Peyer's patch (tissue), 4 donors: ENCODE measurements around the gene PLXNA2. TPM values are rescaled to one million over a fixed set of nuclear protein-coding genes. Genes with fewer than 3 reads are reported as not detected.

ENCODE experiments used
- DNase-seq, 3 donors: peaks; one replicate each; pipeline ENCODE4 v3.0.0-alpha.2; 2017 to 2019
- H3K27ac ChIP-seq, 4 donors: fragments of 200-600 bp; sonication (generic); one replicate each; pipeline ENCODE4 v1.5.1; 2016 to 2019
- H3K27me3 ChIP-seq, 2 donors: fragments of 200-600 bp; sonication (generic); one replicate each; pipeline ENCODE4 v1.5.1; 2019
- H3K36me3 ChIP-seq, 3 donors: fragments of 200-600 bp; sonication (generic); one replicate each; pipeline ENCODE4 v1.5.1; 2016 to 2019
- H3K4me1 ChIP-seq, 4 donors: fragments of 200-600 bp; sonication (generic); one replicate each; pipeline ENCODE4 v1.5.1; 2016 to 2019
- H3K4me3 ChIP-seq, 4 donors: fragments of 200-600 bp; sonication (generic); 1 replicate in 3 of 4; 2 replicates in 1 of 4; pipeline ENCODE4 v1.5.1; 2016 to 2019; ENCODE audit warnings: mild to moderate bottlenecking in 1 of 4
- H3K9me3 ChIP-seq, 4 donors: fragments of 200-600 bp; sonication (generic); one replicate each; pipeline ENCODE4 v1.5.1; 2016 to 2019; ENCODE audit warnings: mild to moderate bottlenecking in 1 of 4
- CTCF ChIP-seq, 6 experiments: fragments of 450-650 bp in 4 of 6; fragments of 200-600 bp in 2 of 6; sonication (generic) in 1 of 6; IDR thresholded peaks; one replicate each; pipeline ENCODE4 v1.5.1; 2017 to 2019; ENCODE audit warnings: antibody characterized with exemption in 6 of 6, mild to moderate bottlenecking in 3 of 6, moderate library complexity in 1 of 6
- POLR2A ChIP-seq, 2 donors: fragments of 450-650 bp; IDR thresholded peaks; one replicate each; pipeline ENCODE4 v1.5.1; 2017; ENCODE audit warnings: antibody characterized with exemption in 2 of 2, mild to moderate bottlenecking in 2 of 2, moderate library complexity in 2 of 2
- total RNA-seq, 4 donors: library from RNA; depleted of rRNA; stranded (reverse); fragments of >200 nt; gene quantifications; one replicate each; pipeline ENCODE4 v1.1.0, GENCODE V29; 2016

The PLXNA2 gene
- total RNA-seq, 4 donors from 2014 or later, result 51.5 to 70.2 (median 62.5) TPM

DNA sequence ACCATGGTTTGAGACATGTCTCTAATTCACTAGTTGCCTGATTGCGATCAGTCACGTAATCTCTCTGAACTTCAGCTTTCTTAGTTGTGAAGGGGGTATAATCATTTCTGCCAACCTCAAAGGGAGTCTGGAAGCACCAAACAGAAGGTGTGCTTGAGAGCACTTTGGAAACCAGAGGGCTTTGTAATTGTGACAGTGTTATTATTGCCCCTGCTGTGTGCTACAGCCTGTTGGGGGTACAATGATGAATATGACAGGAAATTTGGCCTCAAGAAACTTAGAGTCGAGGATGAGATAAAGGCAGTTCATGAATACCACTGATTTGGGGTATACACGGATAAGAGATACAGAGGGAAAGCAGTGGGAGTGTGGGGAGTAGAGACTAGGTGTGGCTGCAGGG, 183.1 kb downstream of the PLXNA2 start:
- TF ChIP-seq POLR2A (IDR thresholded peaks at IDR 0.05) (no peak), CTCF (IDR thresholded peaks at IDR 0.05) (no peak)
- H3K36me3 ChIP-seq, result peaks cover 0 to 39% (median 0%) of the 10 kb centered on the region in 3 donors
- H3K9me3 ChIP-seq, result no peaks in the 10 kb centered on the region
- H3K4me3 ChIP-seq, result no peak overlapping the region
- H3K4me1 ChIP-seq, result peaks cover 0 to 6% (median 0%) of the 10 kb centered on the region in 4 donors
- no peaks in the 10 kb centered on the region for H3K27me3 ChIP-seq
- no peak overlapping the region for H3K27ac ChIP-seq
- DNase-seq, result no peak

DNA sequence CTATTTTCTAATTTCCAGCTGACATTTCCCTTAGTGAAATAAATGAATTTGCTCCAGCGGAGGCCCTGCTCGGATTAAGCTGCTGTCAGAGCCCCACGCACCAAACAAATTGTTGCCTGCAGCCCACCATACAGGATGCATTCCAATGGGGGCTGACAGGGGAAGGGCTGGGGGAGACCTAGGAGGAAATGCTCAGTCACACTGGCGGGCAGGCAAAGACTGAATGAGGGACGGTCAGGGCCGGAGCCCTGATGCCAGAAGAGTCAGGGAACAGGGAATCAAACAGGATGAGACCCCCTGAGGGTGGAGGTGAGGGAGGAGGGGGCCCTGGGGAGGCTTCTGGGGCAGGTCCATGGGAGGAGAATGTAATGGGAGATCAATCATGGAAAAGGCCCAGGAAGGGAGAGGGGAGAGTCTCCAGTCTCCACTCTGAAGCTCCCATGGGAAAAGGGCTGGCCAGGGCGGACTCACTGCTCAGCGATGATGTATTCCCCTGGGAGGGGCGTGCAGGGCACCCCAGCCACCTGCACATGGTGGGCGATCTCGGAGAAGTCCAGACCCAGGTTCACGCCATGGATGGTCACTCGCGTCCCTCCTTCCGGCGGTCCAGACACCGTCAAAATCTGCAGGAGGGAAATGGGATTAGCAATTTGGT, 183.8 kb downstream of the PLXNA2 start:
- H3K27me3 ChIP-seq, result no peaks in the 10 kb centered on the region
- H3K4me3 ChIP-seq, result no peak overlapping the region
- no peaks in the 10 kb centered on the region for H3K9me3 ChIP-seq
- H3K36me3 ChIP-seq, result peaks cover 0 to 34% (median 0%) of the 10 kb centered on the region in 3 donors
- H3K27ac ChIP-seq, result no peak overlapping the region
- TF ChIP-seq POLR2A (IDR thresholded peaks at IDR 0.05) (no peak), CTCF (IDR thresholded peaks at IDR 0.05) (no peak)
- DNase-seq, result no peak
- H3K4me1 ChIP-seq, result peaks cover 0 to 6% (median 0%) of the 10 kb centered on the region in 4 donors

DNA sequence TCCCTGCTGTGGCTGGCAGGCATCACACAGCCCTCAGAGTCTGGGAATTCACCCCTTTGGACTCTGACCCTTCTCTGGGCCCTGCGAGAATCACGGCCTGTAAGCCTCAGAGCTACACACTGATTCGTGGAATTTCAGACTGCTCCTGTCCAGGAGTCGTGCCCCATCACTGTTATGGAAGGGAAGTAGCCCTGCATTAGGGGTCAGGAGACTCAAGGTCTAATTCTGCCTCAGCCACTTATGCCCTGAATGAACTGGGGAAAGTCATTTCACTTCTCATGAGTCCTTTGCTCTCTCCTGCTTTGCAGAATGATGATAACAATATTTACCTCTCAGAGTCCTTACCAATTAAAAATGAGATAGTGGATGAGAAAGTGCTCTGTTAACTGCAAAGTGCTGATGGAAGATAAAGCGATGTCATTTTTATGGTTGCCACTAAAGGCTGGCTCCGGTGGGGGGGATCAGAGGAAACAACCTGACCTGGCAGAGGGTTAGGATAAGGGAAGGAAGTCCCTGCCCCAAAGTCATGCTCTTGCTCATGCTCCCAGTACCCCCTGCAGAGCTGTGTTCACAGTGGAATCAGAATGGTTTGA, 184.7 kb downstream of the PLXNA2 start:
- Histone ChIP-seq H3K36me3 (peaks cover 0 to 31% (median 0%) of the 10 kb centered on the region in 3 donors), H3K27me3 (no peaks in the 10 kb centered on the region), H3K9me3 (no peaks in the 10 kb centered on the region), H3K4me3 (no peak overlapping the region), H3K27ac (peak overlapping the region in 1 of 4 donors; percentile 6), H3K4me1 (peaks cover 0 to 6% (median 0%) of the 10 kb centered on the region in 4 donors)
- peak in 1 of 3 donors; percentile 62 for DNase-seq
- TF ChIP-seq POLR2A (IDR thresholded peaks at IDR 0.05) (no peak), CTCF (IDR thresholded peaks at IDR 0.05) (no peak)

- Histone ChIP-seq H3K27ac (no peak overlapping the region), H3K9me3 (no peaks in the 10 kb centered on the region), H3K4me1 (peaks cover 0 to 6% (median 0%) of the 10 kb centered on the region in 4 donors), H3K36me3 (peaks cover 0 to 38% (median 0%) of the 10 kb centered on the region in 3 donors), H3K4me3 (no peak overlapping the region), H3K27me3 (no peaks in the 10 kb centered on the region)
- TF ChIP-seq POLR2A (IDR thresholded peaks at IDR 0.05), result no peak
- TF ChIP-seq CTCF (IDR thresholded peaks at IDR 0.05), result no peak
- no peak for DNase-seq
Measured at GRCh38 chr1:208058756-208059155, 185.4 kb downstream of the PLXNA2 start.

- Histone ChIP-seq H3K4me3 (no peak overlapping the region), H3K4me1 (peaks cover 0 to 6% (median 0%) of the 10 kb centered on the region in 4 donors), H3K9me3 (no peaks in the 10 kb centered on the region), H3K27ac (no peak overlapping the region), H3K36me3 (peaks cover 0 to 39% (median 0%) of the 10 kb centered on the region in 3 donors), H3K27me3 (no peaks in the 10 kb centered on the region)
- no peak for DNase-seq
- no peak for TF ChIP-seq POLR2A (IDR thresholded peaks at IDR 0.05)
- TF ChIP-seq CTCF (IDR thresholded peaks at IDR 0.05), result no peak
Measured at GRCh38 chr1:208058267-208058666, 185.9 kb downstream of the PLXNA2 start.
